Subcutaneous adipose tissue (tissue), 4 donors: ENCODE results near the gene LYPD6B. TPM values are rescaled to one million over a fixed set of nuclear protein-coding genes. Genes with fewer than 3 reads are reported as not detected.

ENCODE experiments used
- CTCF ChIP-seq: fragments of 450-650 bp; IDR thresholded peaks from one replicate; pipeline ENCODE4 v1.5.1; 2016; ENCODE audit warnings: low read depth, mild to moderate bottlenecking, control low read depth, antibody characterized with exemption, moderate library complexity
- total RNA-seq, 4 donors: library from RNA; depleted of rRNA; stranded (reverse); fragments of >200 nt; gene quantifications; one replicate each; pipeline ENCODE4 v1.1.0, GENCODE V29; 2016

LYPD6B gene
- not detected for total RNA-seq

GRCh38 chr2:149038442-149039212 is at the start of gene LYPD6B:
Gene LYPD6B, plus strand, starts transcription at chr2:149038699. Its CDS starts 92,250 bp downstream, at chr2:149130949.
- no peak for TF ChIP-seq CTCF

- no peak for TF ChIP-seq CTCF
Measured at GRCh38 chr2:148989882-148990493, 48.5 kb upstream of the LYPD6B start.

- TF ChIP-seq CTCF = no peak
Measured at GRCh38 chr2:148990968-148991367, 47.5 kb upstream of the LYPD6B start.

- TF ChIP-seq CTCF = no peak
Measured at GRCh38 chr2:148992448-148992847, 46.1 kb upstream of the LYPD6B start.

GRCh38 chr2:148993351-148993750 is 45.1 kb upstream of the LYPD6B start:
- TF ChIP-seq CTCF = no peak

GRCh38 chr2:148994341-148994740 is 44.2 kb upstream of the LYPD6B start:
- no peak for TF ChIP-seq CTCF

- TF ChIP-seq CTCF = no peak
Measured at GRCh38 chr2:148996805-148997204, 41.7 kb upstream of the LYPD6B start.
